ENCODE data around the gene LYPD6.

The LYPD6 gene

DNA sequence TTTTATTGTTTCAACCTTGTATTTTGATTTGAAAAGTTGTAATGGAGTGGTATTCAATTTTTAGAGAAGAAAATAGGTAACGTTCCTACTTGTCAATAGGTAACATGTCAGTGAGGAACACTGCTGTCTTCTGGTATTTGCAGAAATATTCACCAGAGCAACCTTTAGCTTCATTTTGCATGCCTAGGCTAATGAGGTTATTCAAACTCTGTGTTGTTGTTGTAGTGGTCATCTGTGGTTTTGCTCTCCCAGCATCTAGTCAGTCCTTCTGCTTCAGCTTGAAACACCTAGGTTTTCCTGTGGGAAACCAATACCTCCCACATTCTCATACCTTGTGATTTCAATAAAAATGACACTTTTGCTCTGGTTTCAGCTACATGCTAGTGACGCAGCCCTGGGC is 98.4 kb downstream of the LYPD6 start:
- in situ Hi-C loops (cut with HindIII; ENCODE audit: low sequenced_read_pairs) = no loop called here
- no peak for TF ChIP-seq CTCF (IDR thresholded peaks at IDR 0.05; ENCODE audit: low read depth, low read length, missing control alignments)
- H3K4me3 ChIP-seq (ENCODE audit: low read depth, low read length) = no peak overlapping the region
- no peak for DNase-seq (ENCODE audit: low read depth)

GRCh38 chr2:149430743-149431736 is 100.7 kb downstream of the LYPD6 start:
- in situ Hi-C loops (cut with HindIII; ENCODE audit: low sequenced_read_pairs) = no loop called here
- no peak for TF ChIP-seq CTCF (IDR thresholded peaks at IDR 0.05; ENCODE audit: low read depth, low read length, missing control alignments)
- DNase-seq (ENCODE audit: low read depth) = no peak
- H3K4me3 ChIP-seq (ENCODE audit: low read depth, low read length) = no peak overlapping the region

- no peak overlapping the region for H3K4me3 ChIP-seq (ENCODE audit: low read depth, low read length)
- no peak for TF ChIP-seq CTCF (IDR thresholded peaks at IDR 0.05; ENCODE audit: low read depth, low read length, missing control alignments)
- in situ Hi-C loops (cut with HindIII; ENCODE audit: low sequenced_read_pairs) = no loop called here
- no peak for DNase-seq (ENCODE audit: low read depth)
These were observed 108.1 kb downstream of the LYPD6 start for GRCh38 chr2:149438330-149438960.

DNA sequence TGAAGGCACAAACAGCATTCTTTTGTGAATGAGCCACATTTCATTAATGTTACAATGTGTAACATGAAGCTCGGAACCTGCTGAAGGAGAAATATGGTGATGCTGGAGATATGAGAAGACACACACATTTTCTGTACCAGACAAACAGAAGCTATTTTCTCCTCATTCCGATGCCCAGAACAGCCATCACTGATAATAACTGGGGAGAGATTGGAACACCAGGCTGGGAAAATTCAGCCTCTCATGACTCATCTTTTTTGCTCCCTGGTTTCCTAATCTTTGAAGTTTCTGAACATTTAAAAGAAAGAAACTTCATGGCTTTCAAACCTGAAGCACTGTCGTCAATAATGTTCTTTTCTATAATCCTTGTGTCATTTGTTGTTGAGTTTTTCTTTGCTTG is 110.9 kb downstream of the LYPD6 start:
- in situ Hi-C loops (cut with HindIII; ENCODE audit: low sequenced_read_pairs) = no loop called here

GRCh38 chr2:149442346-149442745 is 112.0 kb downstream of the LYPD6 start:
- DNase-seq (ENCODE audit: low read depth) = no peak
- TF ChIP-seq CTCF (IDR thresholded peaks at IDR 0.05; ENCODE audit: low read depth, low read length, missing control alignments) = no peak
- in situ Hi-C loops (cut with HindIII; ENCODE audit: low sequenced_read_pairs) = no loop called here

More for the DNA sequence above, 110.9 kb downstream of the LYPD6 start:
- DNase-seq (ENCODE audit: low read depth) = no peak
- no peak for TF ChIP-seq CTCF (IDR thresholded peaks at IDR 0.05; ENCODE audit: low read depth, low read length, missing control alignments)
- H3K4me3 ChIP-seq (ENCODE audit: low read depth, low read length) = no peak overlapping the region

DNA sequence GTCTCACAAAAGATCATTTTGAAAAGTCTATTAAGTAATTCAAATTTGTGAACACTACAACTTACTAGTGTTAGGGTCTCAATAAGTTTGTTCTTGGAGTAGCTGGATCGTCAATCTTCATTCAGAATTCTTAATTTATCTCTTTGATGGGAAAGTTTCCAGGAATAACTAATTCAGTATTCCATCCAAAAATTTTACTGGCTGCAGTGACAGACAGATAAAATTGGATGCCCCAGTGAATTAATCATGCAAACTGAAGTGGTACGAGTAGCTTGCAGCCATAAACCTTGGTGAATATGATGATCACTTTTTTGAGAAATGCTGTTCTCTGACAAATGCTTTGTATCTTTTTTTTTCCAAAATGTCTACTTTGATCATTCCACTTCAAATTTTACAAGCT is 112.8 kb downstream of the LYPD6 start:
- no peak for DNase-seq (ENCODE audit: low read depth)
- no peak for TF ChIP-seq CTCF (IDR thresholded peaks at IDR 0.05; ENCODE audit: low read depth, low read length, missing control alignments)
- no peak overlapping the region for H3K4me3 ChIP-seq (ENCODE audit: low read depth, low read length)
- in situ Hi-C loops (cut with HindIII; ENCODE audit: low sequenced_read_pairs) = no loop called here

More at GRCh38 chr2:149442346-149442745, 112.0 kb downstream of the LYPD6 start:
- no peak overlapping the region for H3K4me3 ChIP-seq (ENCODE audit: low read depth, low read length)

Measured in astrocyte of the cerebellum (primary cell).